Mucosa of stomach (tissue), 1 donor: ENCODE data around the gene GLDN.

ENCODE experiments used
- H3K27me3 ChIP-seq: one replicate; pipeline ENCODE4 v1.7.0; 2013; ENCODE audit warnings: mild to moderate bottlenecking, low read length; ENCODE audit not compliant: control insufficient read depth, insufficient read depth
- H3K36me3 ChIP-seq: one replicate; pipeline ENCODE4 v1.7.0; 2013; ENCODE audit warnings: low read length; ENCODE audit not compliant: control insufficient read depth, insufficient read depth
- H3K4me1 ChIP-seq: one replicate; pipeline ENCODE4 v1.7.0; 2013; ENCODE audit warnings: mild to moderate bottlenecking, low read length; ENCODE audit not compliant: control insufficient read depth, insufficient read depth
- H3K4me3 ChIP-seq: one replicate; pipeline ENCODE4 v1.7.0; 2013; ENCODE audit warnings: low read length
- H3K9ac ChIP-seq: one replicate; pipeline ENCODE4 v1.7.0; 2013; ENCODE audit warnings: mild to moderate bottlenecking, low read length, moderate library complexity
- H3K9me3 ChIP-seq: one replicate; pipeline ENCODE4 v1.7.0; 2013; ENCODE audit warnings: mild to moderate bottlenecking, low read length, moderate library complexity; ENCODE audit not compliant: control insufficient read depth
- donor health status: Pancreatic carcinoma.

GLDN gene

DNA sequence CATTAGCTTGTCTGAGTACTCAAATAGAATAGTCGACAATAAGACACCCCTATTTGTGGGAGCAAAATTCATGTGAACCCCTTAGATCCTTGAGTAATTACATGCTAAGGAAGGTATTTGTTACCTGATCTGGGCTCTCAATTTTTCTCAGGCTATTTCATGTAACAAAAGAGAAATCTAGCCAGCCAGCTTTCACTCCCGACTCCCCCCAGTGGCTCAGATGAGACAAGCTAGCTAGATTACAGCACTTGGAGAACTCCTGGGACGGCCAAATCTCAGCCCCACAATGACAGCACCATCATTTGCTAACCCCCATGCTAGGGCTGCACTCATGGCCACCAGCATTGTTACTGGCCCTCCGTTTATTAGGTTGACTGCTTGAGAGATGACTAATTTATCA, 41.3 kb downstream of the GLDN start:
- peaks cover 19% of the 10 kb centered on the region for H3K4me1 ChIP-seq
- no peaks in the 10 kb centered on the region for H3K9me3 ChIP-seq

DNA sequence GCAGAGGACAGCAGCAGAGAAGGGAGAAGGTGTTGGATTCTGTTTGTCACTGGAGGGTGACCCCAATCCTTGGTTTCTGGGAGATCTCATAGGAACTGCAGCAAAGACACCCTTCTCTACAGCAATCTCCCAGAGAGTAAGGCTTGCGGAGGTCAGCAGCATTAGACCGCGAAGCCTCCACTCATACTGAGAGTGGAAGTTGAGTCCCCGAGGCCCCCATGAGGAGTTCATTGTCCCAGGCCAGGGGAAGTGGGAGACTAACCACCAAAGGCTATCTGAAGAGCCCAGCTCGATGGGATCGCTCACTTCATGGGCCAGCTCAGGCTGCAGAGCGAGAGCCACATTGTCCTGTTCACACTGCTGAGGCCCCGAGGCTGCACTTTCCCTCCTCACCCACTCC, 44.6 kb downstream of the GLDN start:
- Histone ChIP-seq H3K4me1 (peaks cover 4% of the 10 kb centered on the region), H3K9ac (no peak overlapping the region), H3K36me3 (no peaks in the 10 kb centered on the region), H3K9me3 (no peaks in the 10 kb centered on the region), H3K4me3 (no peak overlapping the region), H3K27me3 (no peaks in the 10 kb centered on the region)

More for the DNA sequence above, 41.3 kb downstream of the GLDN start:
- Histone ChIP-seq H3K4me3 (no peak overlapping the region), H3K27me3 (no peaks in the 10 kb centered on the region), H3K36me3 (no peaks in the 10 kb centered on the region), H3K9ac (no peak overlapping the region)

DNA sequence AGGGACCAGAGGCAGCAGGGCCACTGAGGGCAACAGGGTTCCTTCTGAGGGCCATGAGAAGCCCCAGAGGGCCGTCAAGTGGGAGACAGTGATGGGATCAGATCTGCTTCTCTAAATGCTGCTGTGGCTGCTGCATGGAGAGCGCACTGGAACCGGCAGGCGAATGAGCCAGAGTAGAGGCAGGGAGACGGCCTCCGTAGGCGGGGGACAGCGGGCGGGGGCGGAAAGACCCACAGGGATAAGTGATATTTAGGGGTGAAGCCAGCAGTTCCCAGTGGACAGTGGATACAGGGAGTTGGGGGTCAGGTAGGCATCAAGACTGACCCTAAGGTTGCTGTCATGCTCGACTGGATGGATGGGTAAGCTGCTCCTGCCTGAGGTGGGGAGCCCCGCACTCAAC, 45.0 kb downstream of the GLDN start:
- H3K9ac ChIP-seq, result no peak overlapping the region

DNA sequence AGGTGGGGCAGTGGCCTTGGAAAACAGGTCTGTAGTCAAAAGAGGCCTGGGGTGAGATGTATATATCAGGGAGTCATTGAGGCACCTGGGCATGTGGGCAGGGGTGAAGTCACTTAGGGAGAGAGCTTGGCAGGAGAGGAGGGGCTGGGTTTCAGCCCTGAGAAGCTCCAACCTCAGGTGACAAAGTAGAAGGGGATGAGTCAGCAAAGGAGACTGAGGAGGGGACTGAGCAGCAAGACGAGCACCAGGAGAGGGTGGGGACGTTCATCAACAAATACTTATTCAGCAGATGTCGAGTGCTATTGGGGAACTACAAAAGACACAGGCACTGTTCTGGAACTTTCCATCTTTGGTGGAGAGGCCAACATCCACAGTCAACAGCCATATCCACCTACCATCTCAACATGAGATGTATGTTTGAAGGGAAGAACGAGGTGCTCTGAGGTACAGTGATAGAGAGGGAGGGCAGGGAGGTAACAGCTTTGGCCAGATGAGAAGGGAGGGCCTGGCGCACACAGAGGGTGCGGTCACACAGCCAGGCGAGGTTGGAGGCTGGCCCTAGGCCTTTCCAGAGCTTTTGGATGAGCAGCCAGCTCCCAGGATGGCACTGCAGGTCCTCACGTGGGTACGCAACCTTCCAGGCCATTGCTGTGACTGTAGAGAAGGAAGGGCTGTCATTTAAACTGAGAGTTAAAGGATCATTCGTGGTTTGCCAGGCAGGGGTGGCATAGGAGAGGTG, 45.7 kb downstream of the GLDN start:
- H3K27me3 ChIP-seq, result no peaks in the 10 kb centered on the region
- no peaks in the 10 kb centered on the region for H3K4me1 ChIP-seq
- H3K9ac ChIP-seq, result no peak overlapping the region
- H3K36me3 ChIP-seq, result no peaks in the 10 kb centered on the region
- H3K9me3 ChIP-seq, result no peaks in the 10 kb centered on the region
- no peak overlapping the region for H3K4me3 ChIP-seq

More for the DNA sequence above, 45.0 kb downstream of the GLDN start:
- H3K4me1 ChIP-seq, result no peaks in the 10 kb centered on the region
- no peaks in the 10 kb centered on the region for H3K9me3 ChIP-seq
- H3K4me3 ChIP-seq, result no peak overlapping the region
- H3K36me3 ChIP-seq, result no peaks in the 10 kb centered on the region
- H3K27me3 ChIP-seq, result no peaks in the 10 kb centered on the region

DNA sequence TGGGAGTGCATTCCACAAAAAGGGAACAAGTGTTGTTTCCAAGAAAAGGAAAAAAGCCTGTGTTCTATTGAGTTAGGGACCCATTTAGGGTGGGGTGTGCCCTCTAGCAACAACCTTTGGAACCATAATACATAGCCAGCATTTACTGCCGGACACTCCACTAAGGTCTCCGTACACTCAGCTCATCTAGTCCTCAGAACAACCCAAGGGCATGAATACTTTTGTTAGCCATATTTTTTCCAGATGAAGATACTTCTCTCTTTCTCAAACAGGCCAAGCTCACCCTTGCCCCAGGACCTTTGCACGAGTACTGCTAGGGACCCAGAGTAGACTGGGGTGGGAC, 46.2 kb downstream of the GLDN start:
- Histone ChIP-seq H3K9me3 (no peaks in the 10 kb centered on the region), H3K4me1 (no peaks in the 10 kb centered on the region), H3K36me3 (no peaks in the 10 kb centered on the region), H3K4me3 (no peak overlapping the region), H3K9ac (no peak overlapping the region), H3K27me3 (no peaks in the 10 kb centered on the region)

DNA sequence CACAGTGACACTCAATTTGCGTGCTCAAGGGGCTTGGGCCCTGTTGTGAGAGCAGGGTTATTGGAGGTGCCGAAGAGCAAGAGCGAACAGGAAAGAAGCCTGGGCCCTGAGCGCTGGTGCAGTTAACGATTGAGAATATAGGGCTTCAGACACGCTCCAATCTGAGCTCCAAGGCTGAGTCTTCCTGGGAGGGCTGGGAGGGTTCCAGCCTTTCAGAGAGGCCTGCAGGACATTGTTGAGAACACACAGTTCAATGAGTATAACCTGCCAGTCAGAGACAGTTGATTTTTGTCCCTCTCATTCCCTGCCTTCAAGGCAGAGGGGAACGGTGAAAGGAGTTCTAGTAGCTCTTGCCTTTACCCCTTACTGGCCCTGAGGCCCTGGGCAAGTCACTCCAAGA, 47.3 kb downstream of the GLDN start:
- Histone ChIP-seq H3K27me3 (no peaks in the 10 kb centered on the region), H3K36me3 (no peaks in the 10 kb centered on the region), H3K9ac (no peak overlapping the region), H3K4me1 (no peaks in the 10 kb centered on the region), H3K4me3 (no peak overlapping the region), H3K9me3 (no peaks in the 10 kb centered on the region)

DNA sequence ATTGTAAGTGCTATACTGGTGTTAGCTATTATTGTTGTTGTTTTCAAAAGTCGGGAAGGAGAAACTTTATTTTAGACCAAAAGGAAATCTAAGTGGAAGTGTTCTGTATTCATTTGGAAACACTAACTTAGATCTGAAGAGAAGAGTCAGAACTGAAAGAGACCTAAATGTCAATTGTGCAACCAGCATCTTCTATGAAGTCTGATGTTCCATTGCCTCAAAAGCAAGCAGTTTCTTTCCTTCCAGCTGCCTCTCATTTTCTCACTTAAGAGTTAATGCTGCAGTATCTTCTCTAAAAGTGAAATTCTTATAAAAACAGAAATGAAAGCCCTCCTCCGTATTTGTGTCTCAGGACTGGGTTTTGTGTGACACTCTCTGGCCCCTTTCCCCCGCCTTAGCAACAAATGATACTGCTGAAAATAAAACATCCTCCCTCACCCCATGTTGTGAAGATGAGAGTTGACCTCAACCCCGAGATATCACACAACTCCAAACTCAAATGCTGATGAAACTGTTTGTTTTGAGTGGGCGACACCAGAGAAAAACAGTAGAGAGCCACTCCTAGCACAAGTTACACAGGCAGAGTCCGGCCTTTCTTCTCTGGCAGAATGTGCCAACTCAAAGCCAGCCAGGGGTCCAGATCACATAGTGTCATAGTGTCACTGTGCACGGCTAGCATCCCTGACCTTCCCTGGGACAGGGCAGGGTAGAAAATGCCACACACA, 48.9 kb downstream of the GLDN start:
- Histone ChIP-seq H3K36me3 (no peaks in the 10 kb centered on the region), H3K4me1 (no peaks in the 10 kb centered on the region), H3K9me3 (no peaks in the 10 kb centered on the region), H3K4me3 (no peak overlapping the region), H3K27me3 (no peaks in the 10 kb centered on the region), H3K9ac (no peak overlapping the region)

DNA sequence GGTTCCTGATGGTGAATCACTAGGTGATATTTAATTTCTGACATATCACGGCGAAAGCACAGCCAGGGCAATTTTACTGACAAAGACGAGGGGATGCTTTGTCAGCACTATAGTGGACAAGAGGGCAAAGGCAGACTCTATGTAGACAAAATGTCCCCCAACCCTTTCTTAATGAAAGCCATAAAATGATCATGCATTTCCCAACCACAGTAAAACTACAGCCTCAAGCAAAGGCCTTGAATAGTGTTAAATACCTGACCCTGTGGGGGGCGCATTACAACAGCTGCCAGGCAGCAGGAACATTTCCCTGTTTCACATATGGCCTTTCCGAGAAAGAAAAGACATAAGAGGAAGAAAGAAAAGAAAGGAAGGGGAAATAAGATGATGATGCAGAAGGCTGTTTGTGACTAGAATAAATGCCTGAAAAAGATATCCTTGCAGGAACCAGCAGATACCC, 49.5 kb downstream of the GLDN start:
- H3K9me3 ChIP-seq, result no peaks in the 10 kb centered on the region
- no peak overlapping the region for H3K4me3 ChIP-seq
- H3K4me1 ChIP-seq, result no peaks in the 10 kb centered on the region
- H3K36me3 ChIP-seq, result no peaks in the 10 kb centered on the region
- H3K27me3 ChIP-seq, result no peaks in the 10 kb centered on the region
- no peak overlapping the region for H3K9ac ChIP-seq

DNA sequence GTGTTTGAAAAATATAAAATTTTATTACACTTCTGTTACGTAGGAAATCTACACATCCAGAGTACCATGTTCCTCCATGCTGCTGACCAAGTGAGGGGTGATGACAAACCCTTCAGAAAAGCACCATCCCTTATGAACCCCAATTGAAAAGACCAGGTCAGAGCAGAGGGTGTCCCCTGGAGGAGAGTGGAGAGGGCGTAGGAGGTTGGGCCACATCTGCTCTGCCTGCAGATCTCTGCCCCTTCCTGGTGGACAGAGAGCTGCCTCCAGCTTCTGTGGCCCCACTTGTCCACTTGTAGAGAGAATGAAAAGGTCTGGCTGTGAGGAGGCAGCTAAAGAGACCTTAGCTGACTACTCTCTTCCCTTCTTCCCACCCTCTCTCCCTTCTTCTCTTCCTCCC, 55.5 kb downstream of the GLDN start:
- H3K4me1 ChIP-seq, result no peaks in the 10 kb centered on the region
- H3K36me3 ChIP-seq, result no peaks in the 10 kb centered on the region
- H3K27me3 ChIP-seq, result no peaks in the 10 kb centered on the region
- no peak overlapping the region for H3K4me3 ChIP-seq
- H3K9me3 ChIP-seq, result no peaks in the 10 kb centered on the region
- H3K9ac ChIP-seq, result no peak overlapping the region

DNA sequence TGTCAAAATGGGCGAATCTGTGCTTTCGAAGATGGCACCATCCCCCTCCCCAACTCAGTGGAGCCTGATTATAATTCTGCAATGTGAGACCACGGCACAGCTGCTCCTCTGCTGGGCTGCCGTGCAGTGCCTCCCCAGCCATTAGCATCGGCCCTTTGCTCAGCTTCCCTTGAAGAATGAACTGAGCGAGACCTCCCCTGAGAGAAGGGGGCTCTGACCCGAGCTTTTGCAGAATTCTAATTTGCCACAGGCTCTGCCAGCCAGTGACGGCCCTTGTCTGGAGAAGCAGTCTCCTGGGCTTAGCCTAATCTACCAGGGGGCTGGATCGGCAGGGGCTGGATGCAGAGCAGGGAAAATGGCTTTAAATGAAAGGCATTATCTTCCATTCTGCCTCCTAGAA, 57.2 kb downstream of the GLDN start:
- H3K9ac ChIP-seq, result no peak overlapping the region
- no peaks in the 10 kb centered on the region for H3K9me3 ChIP-seq

DNA sequence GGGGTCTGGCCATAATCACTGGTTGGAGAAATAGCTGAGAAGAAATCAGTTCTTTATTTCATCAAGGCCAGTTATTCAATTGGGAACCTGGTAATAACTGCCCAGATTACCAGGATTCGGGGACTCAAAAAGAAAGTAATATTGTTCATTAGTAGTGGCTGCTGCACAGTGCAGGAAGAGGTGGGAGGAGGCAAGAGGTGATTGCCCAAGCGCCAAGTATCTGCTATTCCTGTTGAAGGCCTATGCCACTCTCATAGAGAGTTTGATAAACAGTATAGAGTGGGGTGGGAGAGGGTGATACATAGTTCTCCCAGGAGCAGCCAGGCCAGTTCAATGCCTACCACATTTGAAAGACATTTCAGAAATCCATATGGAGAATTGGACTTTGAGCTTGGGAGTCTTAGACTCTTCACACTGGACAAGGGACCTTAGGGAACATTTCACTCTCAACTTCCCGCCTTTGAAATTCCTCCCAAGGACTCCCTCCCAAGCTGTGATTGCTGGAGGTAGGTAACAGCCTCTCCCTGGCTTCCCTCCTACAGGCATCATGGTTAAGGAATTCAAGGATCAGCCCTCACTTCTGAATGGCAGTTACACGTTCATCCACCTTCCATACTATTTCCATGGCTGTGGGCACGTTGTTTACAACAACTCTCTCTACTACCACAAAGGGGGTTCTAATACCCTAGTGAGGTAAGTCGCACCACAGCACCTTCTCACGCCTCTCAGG, 59.8 kb downstream of the GLDN start:
- H3K4me1 ChIP-seq, result no peaks in the 10 kb centered on the region

More for the DNA sequence above, 57.2 kb downstream of the GLDN start:
- H3K36me3 ChIP-seq, result no peaks in the 10 kb centered on the region
- H3K27me3 ChIP-seq, result no peaks in the 10 kb centered on the region
- no peak overlapping the region for H3K4me3 ChIP-seq
- H3K4me1 ChIP-seq, result no peaks in the 10 kb centered on the region

DNA sequence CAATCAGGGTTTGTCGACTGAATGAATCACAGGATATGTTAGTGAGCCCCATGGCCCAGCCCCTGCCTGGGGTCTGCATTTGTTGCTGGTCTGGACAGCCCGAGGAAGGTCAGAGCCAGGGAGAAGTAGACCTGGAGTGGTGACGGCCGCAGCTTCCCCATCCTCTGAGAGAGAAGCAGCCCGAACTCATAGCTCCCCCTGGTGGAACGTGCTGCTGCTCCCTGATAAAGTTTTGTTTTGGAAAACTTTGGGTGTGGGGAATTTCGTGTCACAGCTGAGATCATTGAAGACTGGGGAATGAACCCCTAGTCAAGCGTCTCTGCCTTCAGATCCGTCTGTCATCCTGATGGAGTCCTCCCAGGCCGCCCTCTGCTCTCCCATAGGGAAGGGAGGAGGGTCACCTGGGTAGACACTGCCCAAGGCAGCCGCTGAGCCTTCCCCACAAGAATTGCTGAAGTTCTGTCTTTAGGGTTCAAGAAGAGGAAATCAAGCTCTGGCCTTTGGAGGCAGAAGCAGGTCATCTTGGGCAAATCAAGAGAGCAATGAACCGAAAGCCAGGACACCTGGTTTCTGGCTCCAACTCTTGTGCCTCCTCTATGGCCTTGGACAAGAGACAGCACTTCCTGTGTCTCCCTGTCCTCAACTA, 60.5 kb downstream of the GLDN start:
- Histone ChIP-seq H3K9ac (no peak overlapping the region), H3K27me3 (no peaks in the 10 kb centered on the region), H3K4me3 (no peak overlapping the region), H3K4me1 (no peaks in the 10 kb centered on the region), H3K36me3 (no peaks in the 10 kb centered on the region), H3K9me3 (no peaks in the 10 kb centered on the region)

More for the DNA sequence above, 59.8 kb downstream of the GLDN start:
- Histone ChIP-seq H3K9ac (no peak overlapping the region), H3K9me3 (no peaks in the 10 kb centered on the region), H3K4me3 (no peak overlapping the region), H3K36me3 (no peaks in the 10 kb centered on the region), H3K27me3 (no peaks in the 10 kb centered on the region)
